Jurkat, Clone E6-1 (cell line): ENCODE data around the gene CLTC.

Source experiments
- DNase-seq: peaks from one replicate; pipeline ENCODE4 v3.0.0-alpha.2; 2011; ENCODE audit warnings: low read depth, low spot score
- H3K4me3 ChIP-seq: 2 replicates; pipeline ENCODE4 v1.5.1; 2011; ENCODE audit warnings: mild to moderate bottlenecking, low read length, control low read depth, moderate library complexity

The CLTC gene

DNA sequence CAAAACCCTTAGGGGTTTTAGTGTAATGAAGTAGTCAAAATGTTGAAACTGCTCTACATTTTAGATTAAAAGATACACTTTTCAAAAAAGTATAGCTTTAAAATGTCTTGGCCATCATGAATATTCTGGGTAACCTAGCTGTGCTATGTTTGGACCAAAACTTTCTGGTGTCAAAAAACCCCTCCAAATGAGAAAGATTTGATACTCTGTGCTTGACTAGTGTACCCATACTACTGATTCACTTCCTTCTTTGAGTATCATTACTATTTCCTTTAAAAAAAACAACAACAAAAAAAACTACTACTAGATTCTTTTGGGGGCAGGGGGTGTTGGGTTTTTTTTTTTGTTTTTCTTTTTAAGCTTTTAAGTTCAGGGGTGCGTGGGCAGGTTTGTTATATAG is 50.2 kb downstream of the CLTC start:
- H3K4me3 ChIP-seq = no peak overlapping the region
- DNase-seq = no peak

DNA sequence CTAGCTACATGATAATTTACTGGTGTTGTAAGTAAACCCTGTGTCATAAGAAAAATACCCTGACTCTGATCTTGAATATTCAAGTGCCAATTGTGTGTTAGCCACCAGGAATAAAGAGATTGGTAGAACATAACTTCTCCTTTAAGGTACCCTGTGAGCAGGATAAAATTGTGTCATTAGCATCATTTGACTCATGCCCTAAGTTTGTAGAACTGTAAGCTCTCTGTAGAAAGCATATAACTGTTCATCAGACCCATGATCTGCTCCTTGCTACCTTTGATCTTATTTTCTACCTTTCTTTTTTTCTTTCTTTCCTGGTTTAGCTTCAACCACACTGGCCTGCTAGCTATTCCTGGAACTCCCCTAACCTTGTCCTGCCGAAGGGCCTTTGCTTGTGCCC is 51.7 kb downstream of the CLTC start:
- no peak for DNase-seq
- no peak overlapping the region for H3K4me3 ChIP-seq

DNA sequence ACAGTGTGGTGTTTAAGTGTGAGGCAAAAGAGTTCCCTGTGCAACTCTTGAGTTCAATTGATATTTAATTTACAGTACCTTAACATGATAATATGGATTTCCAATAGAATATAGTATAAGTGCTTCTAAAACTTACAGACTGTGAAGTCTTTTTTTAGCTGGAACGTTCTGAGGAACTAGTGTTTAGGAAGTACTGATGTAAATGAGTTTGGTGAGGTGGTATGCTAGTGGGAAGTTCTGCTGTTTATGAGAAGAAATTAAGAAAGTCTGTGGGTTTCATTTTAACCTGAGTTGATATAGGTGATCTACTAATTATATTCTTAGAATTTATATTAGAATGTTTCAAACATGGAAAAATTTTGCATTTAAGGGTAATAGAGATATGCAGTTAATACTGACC is 55.5 kb downstream of the CLTC start:
- H3K4me3 ChIP-seq = no peak overlapping the region
- DNase-seq = no peak

DNA sequence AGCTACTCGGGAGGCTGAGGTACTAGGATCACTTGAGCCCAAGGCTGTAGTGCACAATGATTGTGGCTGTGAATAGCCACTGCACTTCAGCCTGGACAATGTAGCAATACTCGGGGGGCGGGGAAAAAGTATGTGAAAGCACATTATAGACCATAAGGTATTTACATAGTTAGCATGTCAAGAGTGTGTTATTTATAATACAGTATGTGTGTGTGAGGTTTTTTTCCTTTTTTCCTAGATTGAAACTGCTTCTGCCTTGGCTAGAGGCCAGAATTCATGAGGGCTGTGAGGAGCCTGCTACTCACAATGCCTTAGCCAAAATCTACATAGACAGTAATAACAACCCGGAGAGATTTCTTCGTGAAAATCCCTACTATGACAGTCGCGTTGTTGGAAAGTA is 57.0 kb downstream of the CLTC start:
- DNase-seq = no peak
- H3K4me3 ChIP-seq = no peak overlapping the region

DNA sequence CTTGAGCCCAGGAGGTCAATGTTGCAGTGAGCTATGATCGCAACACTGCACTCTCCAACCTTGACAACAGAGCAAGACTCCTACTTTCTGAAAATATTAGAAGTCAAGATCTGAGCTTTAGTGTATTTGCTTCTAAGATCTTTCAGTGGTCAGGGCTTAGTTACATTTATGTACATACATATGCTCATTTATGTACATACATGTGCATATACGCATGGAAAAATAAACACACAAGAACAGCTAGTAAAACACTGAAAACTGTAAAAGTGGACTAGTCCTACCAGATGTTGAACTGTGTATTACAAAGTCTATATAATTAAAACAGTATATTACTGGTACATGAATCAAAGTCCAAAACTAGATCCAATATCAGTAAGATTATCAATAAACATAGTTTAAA is 59.2 kb downstream of the CLTC start:
- DNase-seq = no peak
- H3K4me3 ChIP-seq = no peak overlapping the region

DNA sequence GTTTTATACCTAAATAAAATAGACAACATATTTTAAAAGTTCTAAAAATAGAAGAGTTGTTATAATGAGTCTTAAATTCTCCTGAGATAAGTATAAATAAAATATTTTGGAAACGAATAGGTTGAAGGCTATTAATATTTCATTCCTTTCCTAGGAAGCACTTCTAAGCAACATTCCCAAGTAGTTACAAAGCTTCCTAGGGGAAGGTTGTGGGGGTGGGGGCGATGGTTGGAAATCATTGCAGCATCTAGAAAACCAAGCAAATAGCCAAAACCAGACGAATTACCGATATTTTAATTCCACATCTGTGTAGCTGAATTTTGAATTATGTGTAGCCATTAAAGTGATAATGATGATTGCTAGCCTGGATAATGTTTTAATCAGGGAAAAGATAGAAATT is 60.6 kb downstream of the CLTC start:
- no peak overlapping the region for H3K4me3 ChIP-seq
- DNase-seq = no peak

DNA sequence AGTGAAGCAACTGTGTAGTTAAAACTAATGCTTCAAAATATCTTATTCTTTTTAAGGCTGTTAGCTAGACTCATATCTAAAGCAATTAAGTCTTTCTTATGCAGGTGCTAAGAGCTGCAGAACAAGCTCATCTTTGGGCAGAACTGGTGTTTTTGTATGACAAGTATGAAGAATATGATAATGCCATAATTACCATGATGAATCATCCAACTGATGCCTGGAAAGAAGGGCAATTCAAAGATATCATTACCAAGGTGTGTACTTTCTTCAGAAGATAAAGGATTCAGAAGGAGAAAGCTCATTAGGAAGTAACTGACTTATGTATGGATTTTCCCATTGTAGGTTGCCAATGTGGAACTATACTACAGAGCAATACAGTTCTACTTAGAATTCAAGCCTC is 63.6 kb downstream of the CLTC start:
- DNase-seq = no peak
- H3K4me3 ChIP-seq = no peak overlapping the region

DNA sequence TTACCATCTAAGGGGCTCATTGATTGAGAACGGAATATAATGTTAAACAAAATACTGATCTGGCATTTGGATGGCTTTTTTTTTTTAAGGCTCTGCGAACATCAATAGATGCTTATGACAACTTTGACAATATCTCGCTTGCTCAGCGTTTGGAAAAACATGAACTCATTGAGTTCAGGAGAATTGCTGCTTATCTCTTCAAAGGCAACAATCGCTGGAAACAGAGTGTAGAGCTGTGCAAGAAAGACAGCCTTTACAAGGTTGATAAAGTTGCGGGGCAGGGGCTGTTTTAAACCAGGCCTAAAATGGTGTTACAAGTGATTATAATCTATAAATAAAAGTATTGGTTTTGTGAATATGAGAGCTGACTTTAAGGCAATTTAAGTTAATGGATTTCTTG is 65.3 kb downstream of the CLTC start:
- no peak for DNase-seq
- no peak overlapping the region for H3K4me3 ChIP-seq

DNA sequence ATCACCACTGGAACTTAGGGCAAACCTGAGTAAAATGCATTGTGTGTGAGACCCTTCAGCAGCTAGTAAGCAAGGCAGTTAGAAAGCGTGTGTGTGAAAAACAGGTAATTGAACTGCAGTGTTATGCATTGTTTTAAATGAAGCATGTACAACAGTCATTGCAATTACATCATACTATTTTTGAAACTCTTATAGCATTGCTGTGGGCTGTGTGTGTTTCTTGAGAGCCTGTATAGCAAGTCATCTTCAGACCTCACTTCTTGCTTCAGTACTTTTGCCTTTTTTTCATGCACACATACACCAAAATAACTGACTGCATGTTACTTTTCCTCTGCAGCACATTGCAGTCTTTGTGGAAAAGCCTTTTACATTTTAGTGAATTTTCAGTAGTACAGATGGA is 68.3 kb downstream of the CLTC start:
- DNase-seq = no peak
- no peak overlapping the region for H3K4me3 ChIP-seq

DNA sequence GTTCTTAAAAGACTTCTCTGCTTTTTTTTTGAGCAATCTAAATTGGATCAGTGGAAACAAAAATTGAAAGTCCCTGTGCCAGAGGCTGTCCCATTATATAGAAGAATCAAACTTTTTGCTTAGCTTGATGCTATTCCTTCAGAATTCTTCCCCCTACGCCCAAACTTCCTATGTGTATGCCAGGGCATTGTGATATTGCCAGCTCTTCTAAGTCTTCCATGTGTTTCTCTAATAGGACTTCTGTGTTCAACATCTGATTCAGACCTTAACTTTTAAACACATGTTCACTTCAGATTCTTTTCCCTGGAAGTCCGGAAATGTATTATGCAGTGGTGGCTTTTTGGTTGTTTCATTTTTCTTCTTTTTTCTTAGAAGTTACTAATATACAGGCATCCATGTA is 68.8 kb downstream of the CLTC start:
- no peak for DNase-seq
- no peak overlapping the region for H3K4me3 ChIP-seq

DNA sequence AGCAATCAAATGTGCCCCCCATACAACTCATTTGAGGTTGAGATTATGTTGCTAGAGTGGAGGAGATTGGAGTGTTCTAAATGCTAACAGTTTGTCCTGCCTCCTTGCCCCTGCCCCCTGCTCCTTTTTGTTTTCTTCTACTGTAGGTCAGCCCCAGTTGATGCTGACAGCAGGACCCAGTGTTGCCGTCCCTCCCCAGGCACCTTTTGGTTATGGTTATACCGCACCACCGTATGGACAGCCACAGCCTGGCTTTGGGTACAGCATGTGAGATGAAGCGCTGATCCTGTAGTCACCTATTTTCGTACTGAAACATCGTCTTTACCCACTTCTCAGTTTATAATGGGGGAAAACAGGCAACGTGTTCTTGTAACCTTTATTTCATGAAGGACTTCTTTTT is 73.9 kb downstream of the CLTC start:
- no peak for DNase-seq
- H3K4me3 ChIP-seq = no peak overlapping the region

DNA sequence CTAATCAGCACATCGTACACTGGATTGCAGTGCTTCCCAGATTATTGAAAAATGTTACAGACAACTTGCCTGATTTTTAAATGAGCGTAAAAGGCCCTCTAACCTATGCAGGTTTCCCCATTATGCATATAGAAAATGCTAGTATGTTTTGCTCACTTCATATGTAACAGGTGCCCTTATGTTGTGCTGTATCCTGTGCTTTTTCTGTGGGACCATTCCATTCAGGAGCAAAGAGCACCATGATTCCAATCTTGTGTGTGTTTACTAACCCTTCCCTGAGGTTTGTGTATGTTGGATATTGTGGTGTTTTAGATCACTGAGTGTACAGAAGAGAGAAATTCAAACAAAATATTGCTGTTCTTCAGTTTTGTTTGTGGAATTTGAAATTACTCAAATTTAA is 74.6 kb downstream of the CLTC start:
- DNase-seq = no peak
- H3K4me3 ChIP-seq = no peak overlapping the region

DNA sequence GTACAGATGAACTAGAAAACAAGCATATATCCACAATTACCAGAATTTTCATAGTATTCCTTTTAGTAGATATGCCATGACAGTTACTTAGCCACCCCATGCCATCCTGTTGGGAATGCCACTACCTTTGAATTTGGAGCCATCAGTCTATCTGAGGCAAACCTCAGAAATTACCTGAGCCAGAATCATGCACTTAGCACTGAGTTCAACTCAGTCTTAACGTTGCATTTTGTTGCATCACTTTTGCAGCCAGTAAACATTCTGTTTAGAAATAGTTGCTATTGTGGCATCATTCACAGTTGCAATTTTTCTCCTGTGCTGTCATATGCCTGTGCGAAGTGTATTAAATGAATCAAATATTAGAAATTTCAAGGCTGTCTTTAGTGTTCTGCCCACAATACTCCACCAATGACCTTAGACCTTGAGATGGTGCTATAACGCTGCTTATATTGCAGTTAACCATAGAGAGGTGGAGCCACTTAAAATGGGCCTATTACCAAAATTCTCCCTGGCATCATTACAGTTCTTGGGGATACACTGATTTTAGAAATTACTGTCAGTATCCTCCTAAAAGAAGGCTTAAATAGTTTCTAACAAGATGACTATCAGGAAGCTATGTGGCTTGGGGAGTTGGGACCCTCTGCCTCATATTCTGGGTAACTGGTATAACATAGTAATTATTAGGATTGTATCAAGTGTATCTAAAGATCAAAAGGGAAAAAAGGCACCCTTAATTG is 76.4 kb downstream of the CLTC start:
- no peak overlapping the region for H3K4me3 ChIP-seq
- no peak for DNase-seq

DNA sequence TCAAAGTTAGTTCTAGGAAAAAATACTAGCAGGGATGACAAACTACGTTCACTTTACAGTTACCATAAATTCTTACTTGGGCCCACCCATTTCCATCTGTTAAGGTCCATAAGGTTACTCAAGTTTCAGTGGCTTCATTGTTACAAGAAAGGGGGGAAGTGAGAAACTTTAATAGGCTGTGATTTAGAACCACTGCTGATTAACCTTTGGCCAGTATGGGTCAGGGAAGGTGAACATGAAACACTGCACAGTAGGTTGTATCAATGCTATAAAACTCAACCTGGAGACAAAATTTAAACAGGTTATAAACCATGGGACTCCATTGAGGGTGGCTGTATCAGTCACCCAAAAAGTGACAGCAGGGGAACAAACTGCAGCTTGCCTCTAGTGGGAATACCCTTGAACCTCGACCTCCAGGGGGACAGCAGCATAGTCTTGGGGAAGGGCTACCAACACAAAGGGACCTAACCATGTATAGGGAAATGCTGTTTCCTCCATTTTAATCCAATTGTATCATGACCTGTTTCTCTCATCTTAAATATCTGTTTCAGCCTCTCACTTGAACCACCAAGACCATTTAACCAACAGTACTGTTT is 77.1 kb downstream of the CLTC start:
- no peak overlapping the region for H3K4me3 ChIP-seq
- no peak for DNase-seq

DNA sequence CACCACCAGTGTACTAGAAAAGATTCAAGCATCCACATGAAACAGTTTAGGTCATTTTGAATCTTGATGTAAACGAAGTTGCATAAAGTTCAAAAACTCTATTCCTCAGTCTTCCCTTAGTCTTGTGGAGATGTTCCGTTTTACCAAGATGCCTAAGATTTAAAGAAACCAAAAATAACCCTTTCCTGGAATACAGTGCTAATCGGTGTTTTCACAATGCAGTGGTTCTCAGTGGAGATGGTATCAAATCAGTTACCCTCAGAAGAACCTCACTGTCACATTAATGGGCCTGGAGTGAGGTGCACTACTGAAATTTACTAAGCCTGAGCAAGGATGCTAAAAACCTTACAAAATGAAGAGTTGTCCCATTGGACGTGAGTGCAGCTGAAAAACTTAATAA is 78.4 kb downstream of the CLTC start:
- no peak overlapping the region for H3K4me3 ChIP-seq
- no peak for DNase-seq

DNA sequence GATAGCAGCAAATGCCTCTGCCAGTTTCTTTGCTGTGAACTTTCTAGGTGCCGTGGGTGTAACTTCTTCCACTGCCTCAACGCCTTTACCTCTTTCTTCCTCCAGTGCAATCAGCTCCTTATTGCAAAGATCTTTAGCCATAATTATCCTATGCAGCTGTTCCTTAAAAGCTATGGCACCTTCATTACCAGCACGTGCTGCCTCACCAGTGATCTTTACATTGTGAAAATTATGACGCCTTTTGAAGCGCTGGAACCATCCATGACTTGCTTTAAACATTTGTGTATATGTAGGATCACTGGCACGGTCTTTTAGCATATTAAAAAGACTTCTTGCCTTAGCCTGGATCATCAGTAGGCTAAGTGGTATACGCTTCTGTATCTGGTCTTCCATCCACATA is 79.5 kb downstream of the CLTC start:
- no peak overlapping the region for H3K4me3 ChIP-seq
- no peak for DNase-seq

DNA sequence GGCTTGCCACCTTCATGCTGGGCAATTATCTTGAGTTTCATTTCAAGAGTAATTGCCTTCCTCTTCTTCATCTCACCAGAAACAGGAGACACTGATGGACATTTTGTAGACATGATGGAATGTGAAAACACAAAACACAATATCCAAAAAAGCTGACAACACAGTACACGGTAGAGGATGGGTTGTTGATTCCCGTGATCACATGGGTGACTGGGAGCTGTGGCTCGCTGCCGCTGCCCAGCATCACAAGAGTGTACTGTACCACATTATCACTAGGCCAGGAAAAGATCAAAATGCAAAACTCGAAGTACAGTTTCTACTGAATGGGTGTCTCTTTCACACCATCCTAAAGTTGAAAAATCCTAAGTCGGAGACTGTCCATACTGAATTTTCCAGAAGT is 80.1 kb downstream of the CLTC start:
- no peak overlapping the region for H3K4me3 ChIP-seq

DNA sequence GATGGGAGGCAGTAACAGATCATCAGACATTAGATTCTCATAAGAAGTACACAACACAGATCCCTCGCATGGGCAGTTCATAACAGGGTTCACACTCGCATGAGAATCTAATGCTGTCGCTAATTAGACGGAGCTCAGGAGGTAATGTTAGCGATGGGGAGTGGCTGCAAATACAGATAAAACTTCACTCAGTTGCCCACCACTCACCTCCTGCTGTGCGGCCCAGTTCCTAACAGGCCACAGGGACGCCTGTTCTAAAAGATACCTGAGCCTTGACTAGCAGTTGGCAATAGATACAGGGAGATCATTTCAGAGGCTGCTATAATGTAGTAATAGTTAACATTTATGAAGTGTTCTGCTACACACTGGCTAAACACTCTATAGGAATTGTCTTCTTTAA is 82.6 kb downstream of the CLTC start:
- H3K4me3 ChIP-seq = no peak overlapping the region
- DNase-seq = no peak

More for the DNA sequence above, 80.1 kb downstream of the CLTC start:
- DNase-seq = no peak

DNA sequence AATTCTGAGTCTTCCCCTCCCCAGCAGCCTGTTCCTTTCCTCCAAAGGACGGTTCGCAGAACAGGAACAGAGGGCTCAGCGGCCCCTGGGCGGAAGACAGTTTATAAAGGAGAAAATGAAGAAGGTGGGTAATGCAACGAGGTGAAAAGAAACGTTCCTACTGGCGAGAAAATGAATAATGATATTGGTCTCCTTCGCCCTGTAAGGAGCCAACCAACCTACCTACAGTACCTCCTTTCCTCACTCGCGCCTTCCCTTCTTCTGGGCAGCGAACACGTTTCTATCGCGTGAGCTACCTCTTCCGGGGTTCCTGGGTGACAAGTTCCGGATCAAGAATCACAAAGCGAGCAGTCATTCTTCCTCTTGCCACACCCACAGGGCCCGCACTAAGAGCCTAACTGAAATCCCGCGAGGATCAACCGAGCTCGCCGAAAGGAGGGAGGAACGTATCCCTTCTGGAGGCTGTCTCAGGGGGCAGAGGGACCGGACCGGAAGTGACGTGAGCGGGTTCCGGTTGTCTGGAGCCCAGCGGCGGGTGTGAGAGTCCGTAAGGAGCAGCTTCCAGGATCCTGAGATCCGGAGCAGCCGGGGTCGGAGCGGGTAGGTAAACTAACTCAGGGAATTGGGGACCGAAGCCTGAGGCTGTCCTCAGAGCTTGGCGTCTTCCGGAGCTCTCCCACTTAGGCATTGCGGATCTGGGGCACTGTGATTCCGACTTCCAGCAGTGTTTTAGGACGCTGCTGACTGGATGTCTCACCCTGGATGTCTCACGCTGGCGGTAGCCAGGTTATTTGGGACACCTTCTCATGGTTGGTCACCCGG is 87.7 kb downstream of the CLTC start, which contains the start of the genes PTRH2 and VMP1:
Gene PTRH2, minus strand, starts transcription at position 282 of the 822 bp plus-strand sequence. CDS start 9,452 bp downstream, outside the sequence.
Gene VMP1, plus strand, starts transcription at position 506 of the 822 bp plus-strand sequence. CDS start 23,793 bp downstream, outside the sequence.
- peak within 1 kb of the TSS; percentile 92 for H3K4me3 ChIP-seq
- peak; percentile 98 for DNase-seq

DNA sequence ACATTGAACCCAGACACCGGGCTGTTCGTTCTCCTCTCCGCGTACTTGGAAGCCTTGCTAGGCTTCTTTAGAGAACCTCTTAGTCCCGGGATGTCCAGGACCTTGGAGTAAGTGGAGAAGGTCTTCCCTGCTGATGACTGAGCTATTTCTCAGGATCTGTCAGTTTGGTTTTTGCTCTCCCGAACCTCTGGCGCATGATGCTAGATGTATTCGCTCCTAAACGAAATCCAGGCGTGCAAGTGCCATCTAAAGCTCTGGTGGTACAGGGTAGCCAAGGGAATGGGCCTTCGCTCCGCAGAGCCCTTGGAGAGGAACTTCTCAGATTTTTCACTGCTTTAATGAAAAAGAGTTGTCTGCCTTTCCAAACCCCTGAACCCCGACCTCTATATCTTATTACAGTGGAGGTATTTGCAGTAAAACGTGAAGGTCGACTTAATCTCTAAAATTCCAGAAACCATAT is 88.3 kb downstream of the CLTC start:
- no peak for DNase-seq
- H3K4me3 ChIP-seq = peak overlapping the region; percentile 92
